Measurements from ENCODE around the gene RFT1.

RFT1 gene

GRCh38 chr3:53130179-53131061 is at the start of gene RFT1:
RFT1 (minus strand) TSS chr3:53130435; CDS start chr3:53130400, 35 bp downstream.
- Histone ChIP-seq H3K4me3 (ENCODE audit: severe bottlenecking) (peak within 1 kb of the TSS; percentile 83), H3K9me3 (ENCODE audit: severe bottlenecking) (no peaks in the 10 kb centered on the region), H3K36me3 (ENCODE audit: low read depth) (peaks cover 6% of the 10 kb centered on the region), H3K4me1 (ENCODE audit: insufficient read depth, poor library complexity, severe bottlenecking) (peaks cover 4% of the 10 kb centered on the region), H3K27me3 (ENCODE audit: insufficient read depth, poor library complexity, severe bottlenecking) (no peaks in the 10 kb centered on the region), H3K27ac (ENCODE audit: poor library complexity, severe bottlenecking) (peak within 1 kb of the TSS; percentile 38)
- DNase-seq (ENCODE audit: low spot score), result peak; percentile 97
- no peak for TF ChIP-seq CTCF (IDR thresholded peaks at IDR 0.05; ENCODE audit: poor library complexity, severe bottlenecking)
- ATAC-seq (ENCODE audit: low read depth), result peak; percentile 90

- H3K27ac ChIP-seq (ENCODE audit: poor library complexity, severe bottlenecking), result no peak overlapping the region
- H3K36me3 ChIP-seq (ENCODE audit: low read depth), result peaks cover 31% of the 10 kb centered on the region
- H3K9me3 ChIP-seq (ENCODE audit: severe bottlenecking), result no peaks in the 10 kb centered on the region
- H3K4me1 ChIP-seq (ENCODE audit: insufficient read depth, poor library complexity, severe bottlenecking), result no peaks in the 10 kb centered on the region
- DNase-seq (ENCODE audit: low spot score), result no peak
- ATAC-seq (ENCODE audit: low read depth), result no peak
- TF ChIP-seq CTCF (IDR thresholded peaks at IDR 0.05; ENCODE audit: poor library complexity, severe bottlenecking), result no peak
- no peaks in the 10 kb centered on the region for H3K27me3 ChIP-seq (ENCODE audit: insufficient read depth, poor library complexity, severe bottlenecking)
- no peak overlapping the region for H3K4me3 ChIP-seq (ENCODE audit: severe bottlenecking)
Observed at GRCh38 chr3:53179580-53179979, 49.3 kb upstream of the RFT1 start.

GRCh38 chr3:53178246-53178645 is 48.0 kb upstream of the RFT1 start:
- Histone ChIP-seq H3K9me3 (ENCODE audit: severe bottlenecking) (no peaks in the 10 kb centered on the region), H3K4me1 (ENCODE audit: insufficient read depth, poor library complexity, severe bottlenecking) (no peaks in the 10 kb centered on the region), H3K27ac (ENCODE audit: poor library complexity, severe bottlenecking) (no peak overlapping the region), H3K4me3 (ENCODE audit: severe bottlenecking) (no peak overlapping the region), H3K36me3 (ENCODE audit: low read depth) (peaks cover 32% of the 10 kb centered on the region; the same call in 1 of the 2 replicates), H3K27me3 (ENCODE audit: insufficient read depth, poor library complexity, severe bottlenecking) (no peaks in the 10 kb centered on the region)
- no peak for DNase-seq (ENCODE audit: low spot score)
- ATAC-seq (ENCODE audit: low read depth), result no peak
- TF ChIP-seq CTCF (IDR thresholded peaks at IDR 0.05; ENCODE audit: poor library complexity, severe bottlenecking), result no peak

- Histone ChIP-seq H3K36me3 (ENCODE audit: low read depth) (peaks cover 22% of the 10 kb centered on the region; the same call in 1 of the 2 replicates), H3K4me1 (ENCODE audit: insufficient read depth, poor library complexity, severe bottlenecking) (no peaks in the 10 kb centered on the region), H3K27ac (ENCODE audit: poor library complexity, severe bottlenecking) (no peak overlapping the region), H3K9me3 (ENCODE audit: severe bottlenecking) (no peaks in the 10 kb centered on the region), H3K4me3 (ENCODE audit: severe bottlenecking) (no peak overlapping the region), H3K27me3 (ENCODE audit: insufficient read depth, poor library complexity, severe bottlenecking) (no peaks in the 10 kb centered on the region)
- TF ChIP-seq CTCF (IDR thresholded peaks at IDR 0.05; ENCODE audit: poor library complexity, severe bottlenecking), result no peak
- ATAC-seq (ENCODE audit: low read depth) (no peak), DNase-seq (ENCODE audit: low spot score) (no peak)
Observed at GRCh38 chr3:53175613-53176540, 45.6 kb upstream of the RFT1 start.

Data from RWPE2 (cell line).